HG03432 (cell line): ENCODE results near the gene MAN1A1.
"Not testable (repeated sequence)": the region's sequence is repeated elsewhere in the genome, so short reads cannot be mapped to it uniquely, and the experiment has no call there.

Experiments
- ATAC-seq: cut with Tn5 transposase; IDR thresholded peaks from one replicate; pipeline ENCODE4 v1.9.1; 2021; ENCODE audit warnings: mild to moderate bottlenecking, moderate library complexity; ENCODE audit not compliant: unreplicated experiment

Gene MAN1A1

GRCh38 chr6:119349361-119350201 lies at the start of gene MAN1A1:
Gene MAN1A1, minus strand, starts transcription at chr6:119349761. Its CDS starts 696 bp downstream, at chr6:119349065.
- ATAC-seq: peak; percentile 80

- peak; percentile 58 for ATAC-seq
Observed at GRCh38 chr6:119395192-119395591, 45.6 kb upstream of the MAN1A1 start.

- no peak for ATAC-seq
Observed at GRCh38 chr6:119390247-119390793, 40.8 kb upstream of the MAN1A1 start.

GRCh38 chr6:119385994-119386393 lies 36.4 kb upstream of the MAN1A1 start:
- no peak for ATAC-seq

- ATAC-seq: no peak
Observed at GRCh38 chr6:119384444-119384843, 34.9 kb upstream of the MAN1A1 start.

- no peak for ATAC-seq
Observed at GRCh38 chr6:119379809-119380208, 30.2 kb upstream of the MAN1A1 start.

GRCh38 chr6:119377043-119377442 lies 27.5 kb upstream of the MAN1A1 start:
- ATAC-seq: not testable (repeated sequence)

GRCh38 chr6:119370080-119370479 lies 20.5 kb upstream of the MAN1A1 start:
- ATAC-seq: no peak

GRCh38 chr6:119368921-119369320 lies 19.4 kb upstream of the MAN1A1 start:
- no peak for ATAC-seq

- no peak for ATAC-seq
Observed at GRCh38 chr6:119361209-119361608, 11.6 kb upstream of the MAN1A1 start.

GRCh38 chr6:119360262-119360915 lies 10.8 kb upstream of the MAN1A1 start:
- ATAC-seq: no peak

- ATAC-seq: no peak
Observed at GRCh38 chr6:119355890-119356289, 6.3 kb upstream of the MAN1A1 start.

GRCh38 chr6:119355157-119355556 lies 5.6 kb upstream of the MAN1A1 start:
- no peak for ATAC-seq

GRCh38 chr6:119353696-119354095 lies 4.1 kb upstream of the MAN1A1 start:
- ATAC-seq: no peak

- no peak for ATAC-seq
Observed at GRCh38 chr6:119352001-119352400, 2.4 kb upstream of the MAN1A1 start.

- no peak for ATAC-seq
Observed at GRCh38 chr6:119350952-119351372, 1.4 kb upstream of the MAN1A1 start.

- peak; percentile 13 for ATAC-seq
Observed at GRCh38 chr6:119350202-119350951, 816 bp upstream of the MAN1A1 start.

- peak; percentile 6 for ATAC-seq
Observed at GRCh38 chr6:119348748-119349360, 707 bp downstream of the MAN1A1 start.

- ATAC-seq: peak; percentile 19
Observed at GRCh38 chr6:119348096-119348747, 1.3 kb downstream of the MAN1A1 start.

- ATAC-seq: peak; percentile 18
Observed at GRCh38 chr6:119347466-119348095, 2.0 kb downstream of the MAN1A1 start.
